Kidney (tissue), 14 donors: ENCODE results near the gene LMCD1. TPM values are rescaled to one million over a fixed set of nuclear protein-coding genes. Genes with fewer than 3 reads are reported as not detected.

ENCODE experiments used
- DNase-seq, 5 donors: peaks; one replicate each; pipeline ENCODE4 v3.0.0-alpha.2; 2013 to 2020
- FAIRE-seq: peaks from 2 replicates; lab custom pipeline; 2012; peaks lifted over from hg19 to GRCh38; lab: Jason Lieb, UNC
- H3K27ac ChIP-seq, 2 donors: one replicate each; pipeline ENCODE4 v1.7.0; 2013; ENCODE audit warnings: low read depth in 2 of 2, low read length in 2 of 2, inconsistent platforms in 1 of 2
- H3K27me3 ChIP-seq: one replicate; pipeline ENCODE4 v1.7.1; 2013; ENCODE audit warnings: low read length, inconsistent platforms; ENCODE audit not compliant: control insufficient read depth, insufficient read depth
- H3K36me3 ChIP-seq, 3 donors: one replicate each; pipeline versions ENCODE4 v1.7.0 to v1.7.1; 2013; ENCODE audit warnings: low read length in 3 of 3, control low read depth in 1 of 3, inconsistent platforms in 1 of 3; ENCODE audit not compliant: insufficient read depth in 3 of 3, control insufficient read depth in 2 of 3
- H3K4me1 ChIP-seq, 3 donors: one replicate each; pipeline versions ENCODE4 v1.7.0 to v1.7.1; 2013; ENCODE audit warnings: low read length in 3 of 3, inconsistent platforms in 1 of 3, low read depth in 1 of 3; ENCODE audit not compliant: control insufficient read depth in 2 of 3, insufficient read depth in 2 of 3
- H3K4me3 ChIP-seq, 3 donors: one replicate each; pipeline versions ENCODE4 v1.7.0 to v1.8.1; 2013; ENCODE audit warnings: low read length in 3 of 3, control low read depth in 1 of 3, inconsistent platforms in 1 of 3
- H3K9ac ChIP-seq, 3 donors: one replicate each; pipeline versions ENCODE4 v1.7.0 to v1.7.1; 2013; ENCODE audit warnings: low read length in 3 of 3, control low read depth in 1 of 3, inconsistent platforms in 1 of 3
- H3K9me3 ChIP-seq, 3 donors: one replicate each; pipeline versions ENCODE4 v1.7.0 to v1.7.1; 2013; ENCODE audit warnings: low read length in 3 of 3, control low read depth in 1 of 3, inconsistent platforms in 1 of 3; ENCODE audit not compliant: control insufficient read depth in 2 of 3, insufficient read depth in 1 of 3
- intact Hi-C: fragments of 100-400 bp; cut with DNase I; formaldehyde crosslinking; loops from one replicate; pipeline ENCODE4 v1.11.1; 2022
- polyA plus RNA-seq: library from polyadenylated mRNA; stranded (reverse); fragments of 350-450 nt; fragmentation: Illumina TruSeq; extraction: RNeasy Lipid Tissue Mini Kit (QIAGEN cat#74804); gene quantifications from one replicate; pipeline ENCODE4 v1.2.3, GENCODE V29; 2014; ENCODE audit warnings: low read depth, low replicate concordance; ENCODE audit not compliant: insufficient read depth
- total RNA-seq: library from RNA; stranded (reverse); fragmentation: NEBNext Ultra II Directional; extraction: Animal tissue kit (Norgen Biotek cat#: 25700); gene quantifications from one replicate; pipeline ENCODE4 v1.2.1, GENCODE V29; 2021
- TF ChIP-seq, protein P1 (sequence below): IDR thresholded peaks from 3 replicates; pipeline ENCODE4 v1.5.1; 2012; ENCODE audit warnings: mild to moderate bottlenecking, moderate library complexity, borderline replicate concordance; ENCODE audit not compliant: insufficient read depth; ENCODE audit errors: extremely low read depth
- donor health status: control.
- donor health status: control.
- donor health status: control.
- donor health status: control.
- donor health status: control.
- donor health status: DM: yes; HTN: yes; CAD: no.
- donor health status: Normal renal cell carcinoma (clear cell type).

LMCD1 gene
- total and polyA plus RNA-seq, 2 donors from 2014 or later: 24.3 to 65.4 TPM

DNA sequence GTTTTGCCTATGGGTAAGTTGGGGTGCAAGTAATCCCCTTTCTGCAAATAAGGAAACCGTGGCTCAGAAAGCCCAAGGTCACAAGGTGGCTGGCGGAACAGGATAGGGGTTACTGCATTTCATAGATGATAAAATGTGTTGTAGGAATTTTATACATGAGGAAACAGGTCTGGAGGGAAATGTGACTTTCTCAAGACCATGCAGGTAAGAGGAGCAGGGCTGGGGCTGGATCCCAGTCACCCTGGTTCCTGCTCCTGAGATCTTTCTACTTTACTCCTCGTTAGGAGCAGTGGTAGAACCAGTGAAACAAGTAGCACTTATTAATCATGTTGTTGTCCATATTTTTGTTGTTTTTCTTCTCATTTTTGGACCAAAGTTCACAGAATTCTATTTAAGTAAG lies 79.8 kb downstream of the LMCD1 start:
- intact Hi-C loops: no loop called here
- no peak for DNase-seq

DNA sequence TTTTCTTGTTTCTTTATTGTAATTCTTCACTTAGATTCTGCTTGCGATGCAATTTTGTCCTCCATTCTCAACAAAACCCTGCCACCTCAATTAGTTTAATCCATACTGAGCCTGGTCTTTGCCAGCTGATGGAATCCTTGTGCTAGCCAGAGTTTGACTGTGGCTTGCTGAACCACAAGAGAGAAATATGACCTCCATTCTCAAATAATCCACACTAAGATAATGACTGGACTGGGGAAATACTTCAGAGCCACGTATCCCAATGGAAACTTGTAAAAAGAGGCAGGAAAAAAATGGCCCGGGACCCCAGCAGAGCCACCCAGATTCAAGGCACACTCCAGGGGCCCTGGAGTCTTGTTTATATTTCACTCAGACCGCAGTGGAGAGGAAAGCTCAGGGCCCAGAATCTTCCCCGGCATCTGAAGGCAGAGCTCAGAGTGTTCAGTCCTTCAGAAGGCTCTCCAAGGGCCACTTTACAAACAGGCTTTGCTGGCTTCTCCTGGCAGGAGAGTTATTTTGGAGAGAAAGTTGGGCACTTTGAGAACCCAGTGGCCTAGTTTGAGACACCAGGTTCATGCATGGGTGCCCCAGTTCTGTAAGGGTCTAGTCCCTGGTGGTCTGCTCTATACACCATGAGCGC lies 80.3 kb downstream of the LMCD1 start:
- TF ChIP-seq, protein P1, sequence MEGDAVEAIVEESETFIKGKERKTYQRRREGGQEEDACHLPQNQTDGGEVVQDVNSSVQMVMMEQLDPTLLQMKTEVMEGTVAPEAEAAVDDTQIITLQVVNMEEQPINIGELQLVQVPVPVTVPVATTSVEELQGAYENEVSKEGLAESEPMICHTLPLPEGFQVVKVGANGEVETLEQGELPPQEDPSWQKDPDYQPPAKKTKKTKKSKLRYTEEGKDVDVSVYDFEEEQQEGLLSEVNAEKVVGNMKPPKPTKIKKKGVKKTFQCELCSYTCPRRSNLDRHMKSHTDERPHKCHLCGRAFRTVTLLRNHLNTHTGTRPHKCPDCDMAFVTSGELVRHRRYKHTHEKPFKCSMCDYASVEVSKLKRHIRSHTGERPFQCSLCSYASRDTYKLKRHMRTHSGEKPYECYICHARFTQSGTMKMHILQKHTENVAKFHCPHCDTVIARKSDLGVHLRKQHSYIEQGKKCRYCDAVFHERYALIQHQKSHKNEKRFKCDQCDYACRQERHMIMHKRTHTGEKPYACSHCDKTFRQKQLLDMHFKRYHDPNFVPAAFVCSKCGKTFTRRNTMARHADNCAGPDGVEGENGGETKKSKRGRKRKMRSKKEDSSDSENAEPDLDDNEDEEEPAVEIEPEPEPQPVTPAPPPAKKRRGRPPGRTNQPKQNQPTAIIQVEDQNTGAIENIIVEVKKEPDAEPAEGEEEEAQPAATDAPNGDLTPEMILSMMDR: no peak
- Histone ChIP-seq H3K27ac (no peak overlapping the region), H3K4me3 (no peak overlapping the region), H3K9me3 (no peaks in the 10 kb centered on the region), H3K27me3 (no peaks in the 10 kb centered on the region), H3K9ac (no peak overlapping the region), H3K36me3 (no peaks in the 10 kb centered on the region), H3K4me1 (no peaks in the 10 kb centered on the region)
- DNase-seq (no peak), FAIRE-seq (no peak)
- intact Hi-C loops: no loop called here

More for the DNA sequence above, 79.8 kb downstream of the LMCD1 start:
- no peak overlapping the region for H3K27ac ChIP-seq
- no peak for FAIRE-seq
- no peak overlapping the region for H3K9ac ChIP-seq
- no peaks in the 10 kb centered on the region for H3K27me3 ChIP-seq
- TF ChIP-seq, protein P1: no peak
- no peaks in the 10 kb centered on the region for H3K9me3 ChIP-seq
- no peaks in the 10 kb centered on the region for H3K36me3 ChIP-seq
- H3K4me1 ChIP-seq: no peaks in the 10 kb centered on the region
- no peak overlapping the region for H3K4me3 ChIP-seq

DNA sequence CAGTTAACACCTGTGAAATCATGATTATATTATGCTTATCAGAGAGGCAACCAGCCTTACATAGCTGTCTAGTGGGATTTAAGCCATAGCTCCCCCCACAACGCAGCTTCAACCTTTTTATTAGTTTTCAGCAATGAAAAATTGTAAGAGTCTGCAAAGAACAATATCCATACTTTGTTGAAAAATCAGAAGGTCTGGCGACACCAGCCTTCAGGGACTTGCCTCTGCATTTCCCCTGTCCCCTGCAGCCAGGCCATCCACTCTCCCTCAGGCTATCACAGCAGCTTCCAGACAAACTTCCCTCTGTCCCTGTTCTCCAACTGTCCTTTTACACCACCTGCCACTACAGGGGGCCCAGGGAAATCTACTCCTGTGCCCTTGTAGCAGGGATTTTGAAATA lies 83.0 kb downstream of the LMCD1 start:
- TF ChIP-seq, protein P1: no peak
- intact Hi-C loops: no loop called here
- H3K27ac ChIP-seq: no peak overlapping the region
- no peak for FAIRE-seq
- DNase-seq: no peak
- no peaks in the 10 kb centered on the region for H3K9me3 ChIP-seq
- no peak overlapping the region for H3K4me3 ChIP-seq
- no peaks in the 10 kb centered on the region for H3K4me1 ChIP-seq
- no peak overlapping the region for H3K9ac ChIP-seq
- no peaks in the 10 kb centered on the region for H3K27me3 ChIP-seq
- H3K36me3 ChIP-seq: no peaks in the 10 kb centered on the region
